HepG2 (cell line): ENCODE data around the gene COPS8. TPM values are rescaled to one million over a fixed set of nuclear protein-coding genes. Genes with fewer than 3 reads are reported as not detected.

Experiments used
- ATAC-seq: fragments of 200-7000 bp; cut with Tn5 transposase; 3 replicates; pipeline ENCODE4 v1.9.1; 2020; ENCODE audit warnings: mild to moderate bottlenecking, moderate library complexity
- BruUV-seq: library from RNA; stranded (reverse); fragments of 400-500 nt; replicated peaks from 2 replicates; lab custom pipeline; 2021; lab: Mats Ljungman, UMichigan
- CTCF ChIA-PET: fragments of 300-600 bp; formaldehyde crosslinking; extraction: SDS; loops from one replicate; lab custom pipeline; 2021; ENCODE audit warnings: low total read pairs, inconsistent platforms, low intra/inter-chr PET ratio; lab: Yijun Ruan, JAX
- POLR2A ChIA-PET: fragments of 350-600 bp; sonication (Branson Sonifier 250); formaldehyde crosslinking; loops from one replicate; lab custom pipeline; 2020; ENCODE audit warnings: antibody characterized with exemption, inconsistent platforms; lab: Yijun Ruan, JAX
- DNase-seq: peaks from one replicate; pipeline ENCODE4 v3.0.0-alpha.2; 2015; ENCODE audit warnings: low spot score
- FAIRE-seq: peaks from 3 replicates; lab custom pipeline; 2011; peaks lifted over from hg19 to GRCh38; lab: Jason Lieb, UNC
- H2AFZ ChIP-seq: one replicate; pipeline ENCODE4 v1.6.1; 2011; ENCODE audit warnings: low read length, inconsistent platforms
- H3K27ac ChIP-seq: fragments of 300-600 bp; 3 replicates; pipeline ENCODE4 v1.8.0; 2011; ENCODE audit warnings: mixed run types, mild to moderate bottlenecking, mixed read lengths, low read length, inconsistent platforms; ENCODE audit not compliant: insufficient read depth; ENCODE audit errors: extremely low read length
- H3K27me3 ChIP-seq, 2 experiments: fragments of 200-600 bp in 1 of 2; 2 replicates in 1 of 2; 3 replicates in 1 of 2; pipeline versions ENCODE4 v1.6.0 to v1.8.0; 2011; ENCODE audit warnings: low read length in 2 of 2, mild to moderate bottlenecking in 2 of 2, moderate library complexity in 2 of 2, inconsistent platforms in 1 of 2; ENCODE audit not compliant: insufficient read depth in 2 of 2, control insufficient read depth in 1 of 2
- H3K36me3 ChIP-seq, 2 experiments: fragments of 200-600 bp in 1 of 2; replicated peaks in 1 of 2; 2 replicates in 1 of 2; 3 replicates in 1 of 2; pipeline versions ENCODE4 v1.5.1 to v1.8.0; 2011; ENCODE audit warnings: low read length in 2 of 2, inconsistent platforms in 1 of 2; ENCODE audit not compliant: insufficient read depth in 2 of 2, control insufficient read depth in 1 of 2
- H3K4me1 ChIP-seq: 2 replicates; pipeline ENCODE4 v1.5.1; 2012; ENCODE audit warnings: low read length, inconsistent platforms; ENCODE audit not compliant: insufficient read depth
- H3K4me2 ChIP-seq: 2 replicates; pipeline ENCODE4 v1.6.0; 2011; ENCODE audit warnings: low read depth, low read length, inconsistent platforms
- H3K4me3 ChIP-seq, 3 experiments: fragments of 200-600 bp in 1 of 3; sonication (generic), shearing (Covaris generic) in 1 of 3; replicated peaks in 1 of 3; 2 replicates each; pipeline ENCODE4 v1.5.1; 2011 to 2016; ENCODE audit warnings: low read length in 3 of 3, inconsistent platforms in 2 of 3, low read depth in 2 of 3, mild to moderate bottlenecking in 2 of 3, control low read depth in 1 of 3, mixed read lengths in 1 of 3; ENCODE audit not compliant: insufficient read depth in 1 of 3
- H3K79me2 ChIP-seq: one replicate; pipeline ENCODE4 v1.6.1; 2011; ENCODE audit warnings: low read length, inconsistent platforms; ENCODE audit not compliant: insufficient read depth
- H3K9ac ChIP-seq: 2 replicates; pipeline ENCODE4 v1.6.0; 2011; ENCODE audit warnings: mild to moderate bottlenecking, low read depth, low read length, inconsistent platforms; ENCODE audit not compliant: insufficient read depth
- H3K9me3 ChIP-seq: 2 replicates; pipeline ENCODE4 v1.5.1; 2012; ENCODE audit warnings: mild to moderate bottlenecking, low read length
- H4K20me1 ChIP-seq: 2 replicates; pipeline ENCODE4 v1.6.0; 2011; ENCODE audit warnings: inconsistent platforms, mild to moderate bottlenecking, low read length, moderate library complexity; ENCODE audit not compliant: insufficient read depth
- GTF2F1 ChIP-seq: fragments of 150-350 bp; IDR thresholded peaks from 2 replicates; pipeline ENCODE4 v1.6.1; 2014; ENCODE audit warnings: low read length
- MAFG ChIP-seq: sonication (generic); formaldehyde crosslinking; IDR thresholded peaks from 2 replicates; pipeline ENCODE4 v1.5.1; 2020; ENCODE audit warnings: mild to moderate bottlenecking, missing genetic modification reagents
- PITX1 ChIP-seq: sonication (generic); formaldehyde crosslinking; IDR thresholded peaks from 2 replicates; pipeline ENCODE4 v1.5.1; 2020; ENCODE audit warnings: mild to moderate bottlenecking, missing genetic modification reagents
- RBM39 ChIP-seq: fragments of 200-400 bp; formaldehyde crosslinking; IDR thresholded peaks from one replicate; pipeline ENCODE4 v1.6.1; 2018; ENCODE audit warnings: antibody characterized with exemption, mild to moderate bottlenecking, low read depth, low read length; ENCODE audit not compliant: poor library complexity, severe bottlenecking
- SALL2 ChIP-seq: sonication (generic); formaldehyde crosslinking; IDR thresholded peaks from 2 replicates; pipeline ENCODE4 v1.8.1; 2023; ENCODE audit warnings: mild to moderate bottlenecking, missing genetic modification reagents, inconsistent platforms
- ZMYM2 ChIP-seq: sonication (generic); formaldehyde crosslinking; IDR thresholded peaks from 2 replicates; pipeline ENCODE4 v1.8.0; 2022; ENCODE audit warnings: mild to moderate bottlenecking, missing genetic modification reagents
- ZNF101 ChIP-seq: sonication (generic); formaldehyde crosslinking; IDR thresholded peaks from 2 replicates; pipeline ENCODE4 v1.4.0; 2020; ENCODE audit warnings: mild to moderate bottlenecking, low read depth, missing genetic modification reagents, borderline replicate concordance
- ZNF354B ChIP-seq: sonication (generic); formaldehyde crosslinking; IDR thresholded peaks from 2 replicates; pipeline ENCODE4 v1.8.0; 2022; ENCODE audit warnings: mild to moderate bottlenecking, missing genetic modification reagents
- ZNF446 ChIP-seq: sonication (generic); formaldehyde crosslinking; IDR thresholded peaks from 2 replicates; pipeline ENCODE4 v1.5.0; 2020; ENCODE audit warnings: mild to moderate bottlenecking, missing genetic modification reagents
- ZNF546 ChIP-seq: sonication (generic); formaldehyde crosslinking; conservative IDR thresholded peaks from 2 replicates; pipeline ENCODE4 v1.8.1; 2023; ENCODE audit warnings: mild to moderate bottlenecking, missing genetic modification reagents
- ZNF678 ChIP-seq: sonication (generic); formaldehyde crosslinking; IDR thresholded peaks from 2 replicates; pipeline ENCODE4 v1.4.0; 2020; ENCODE audit warnings: mild to moderate bottlenecking, missing genetic modification reagents
- ZNF709 ChIP-seq: sonication (generic); formaldehyde crosslinking; IDR thresholded peaks from 2 replicates; pipeline ENCODE4 v1.5.0; 2020; ENCODE audit warnings: mild to moderate bottlenecking, missing genetic modification reagents
- ZNF761 ChIP-seq: sonication (generic); formaldehyde crosslinking; conservative IDR thresholded peaks from 2 replicates; pipeline ENCODE4 v1.4.0; 2020; ENCODE audit warnings: mild to moderate bottlenecking, missing genetic modification reagents
- ZNF891 ChIP-seq: sonication (generic); formaldehyde crosslinking; IDR thresholded peaks from 2 replicates; pipeline ENCODE4 v1.5.0; 2020; ENCODE audit warnings: mild to moderate bottlenecking, missing genetic modification reagents
- WGBS: methylation state at CpG from one replicate; pipeline ENCODE4 v1.1.6; 2017; ENCODE audit warnings: low lambda C conversion rate; 5-methylcytosine and 5-hydroxymethylcytosine counted together
- in situ Hi-C: cut with HindIII; loops from 2 replicates; pipeline ENCODE4 v1.10.0; 2017; ENCODE audit warnings: low pct_unique_long_range_greater_than_20kb; ENCODE audit not compliant: extremely low pct_ligation_motif_present
- intact Hi-C: fragments of 100-400 bp; cut with micrococcal nuclease; formaldehyde crosslinking; loops from one replicate; pipeline ENCODE4 v1.10.0; 2022; ENCODE audit not compliant: unreplicated experiment
- polyA plus RNA-seq, 8 experiments: library from polyadenylated mRNA; depleted of rRNA in 3 of 8; stranded (reverse) in 7 of 8; unstranded in 1 of 8; fragments of >200 nt; fragmentation: Illumina TruSeq in 4 of 8; extraction: Trizol in 4 of 8; gene quantifications; 2 replicates each; pipeline versions ENCODE4 v1.2.1 to v1.2.3, GENCODE V29; 2011 to 2016; ENCODE audit warnings: low read depth in 4 of 8, missing spikeins in 1 of 8, mixed read lengths in 1 of 8; ENCODE audit not compliant: insufficient read depth in 1 of 8
- total RNA-seq, 5 experiments: library from RNA; depleted of rRNA; stranded (reverse); fragments of >200 nt; fragmentation: Illumina TruSeq; extraction: Trizol; gene quantifications; 2 replicates each; pipeline ENCODE4 v1.2.3, GENCODE V29; 2016; ENCODE audit warnings: low read depth in 1 of 5
- TF ChIP-seq, protein P1 (sequence below): sonication (generic); formaldehyde crosslinking; IDR thresholded peaks from 2 replicates; pipeline ENCODE4 v1.5.0; 2020; ENCODE audit warnings: missing genetic modification reagents
- TF ChIP-seq, protein P2 (sequence below): sonication (generic); IDR thresholded peaks from 2 replicates; pipeline ENCODE4 v1.6.1; 2016; ENCODE audit warnings: low read depth, borderline replicate concordance
- TF ChIP-seq, protein P3 (sequence below): sonication (generic); formaldehyde crosslinking; conservative IDR thresholded peaks from 2 replicates; pipeline ENCODE4 v1.8.0; 2022; ENCODE audit warnings: mild to moderate bottlenecking, moderate library complexity, missing genetic modification reagents
- TF ChIP-seq, protein P4 (sequence below): sonication (generic); formaldehyde crosslinking; IDR thresholded peaks from 2 replicates; pipeline ENCODE4 v1.4.0; 2020; ENCODE audit warnings: mild to moderate bottlenecking, missing genetic modification reagents

COPS8 gene
- total and polyA plus RNA-seq, 2 of the 13 experiments (the other 11 are each of a cell fraction or from before 2014, with no cell fraction given), result 86.3 to 96.6 TPM

DNA sequence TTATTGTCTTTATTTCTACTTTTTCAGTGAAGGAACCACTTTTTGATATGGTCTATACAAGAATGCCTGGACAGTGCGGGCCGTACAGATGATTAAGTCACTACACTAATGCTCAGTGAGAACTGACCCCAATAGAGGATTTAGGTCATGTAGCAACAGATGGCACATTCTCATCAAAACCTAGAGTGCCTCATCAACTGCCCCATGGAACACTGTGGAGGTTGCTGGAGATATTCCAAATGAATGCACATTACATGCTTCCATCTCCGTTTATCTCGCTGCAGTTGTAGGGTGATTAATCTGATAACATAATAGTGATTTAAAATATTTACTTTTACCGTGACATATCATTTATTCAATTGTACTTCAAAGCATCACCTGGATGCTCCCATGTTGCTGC is 41.8 kb upstream of the COPS8 start:
- Histone ChIP-seq H3K9ac (no peak overlapping the region), H3K27ac (no peak overlapping the region), H2AFZ (no peak overlapping the region), H3K4me2 (no peak overlapping the region), H3K27me3 (peaks cover 0 to 2% of the 10 kb centered on the region in 2 experiments; a peak in 1 of 5 replicates), H3K4me1 (no peaks in the 10 kb centered on the region), H3K4me3 (no peak overlapping the region), H4K20me1 (no peaks in the 10 kb centered on the region), H3K79me2 (no peaks in the 10 kb centered on the region), H3K9me3 (peaks cover 11% of the 10 kb centered on the region), H3K36me3 (no peaks in the 10 kb centered on the region)
- WGBS, result 55% methylated on average over 5 of the region's 5 CpGs
- no peak for FAIRE-seq
- ChIA-PET POLR2A (no interaction called here), CTCF (no interaction called here)
- BruUV-seq, result no TSS peak
- no peak for DNase-seq
- TF ChIP-seq ZNF678 (CRISPR knock-in tag), result no peak
- TF ChIP-seq ZNF101 (CRISPR knock-in tag), result no peak
- TF ChIP-seq ZNF761 (CRISPR knock-in tag), result no peak
- TF ChIP-seq, protein P1, sequence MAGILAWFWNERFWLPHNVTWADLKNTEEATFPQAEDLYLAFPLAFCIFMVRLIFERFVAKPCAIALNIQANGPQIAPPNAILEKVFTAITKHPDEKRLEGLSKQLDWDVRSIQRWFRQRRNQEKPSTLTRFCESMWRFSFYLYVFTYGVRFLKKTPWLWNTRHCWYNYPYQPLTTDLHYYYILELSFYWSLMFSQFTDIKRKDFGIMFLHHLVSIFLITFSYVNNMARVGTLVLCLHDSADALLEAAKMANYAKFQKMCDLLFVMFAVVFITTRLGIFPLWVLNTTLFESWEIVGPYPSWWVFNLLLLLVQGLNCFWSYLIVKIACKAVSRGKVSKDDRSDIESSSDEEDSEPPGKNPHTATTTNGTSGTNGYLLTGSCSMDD (CRISPR knock-in tag), result no peak
- no peak for TF ChIP-seq ZNF354B
- no peak for TF ChIP-seq SALL2 (CRISPR knock-in tag)
- TF ChIP-seq, protein P2, sequence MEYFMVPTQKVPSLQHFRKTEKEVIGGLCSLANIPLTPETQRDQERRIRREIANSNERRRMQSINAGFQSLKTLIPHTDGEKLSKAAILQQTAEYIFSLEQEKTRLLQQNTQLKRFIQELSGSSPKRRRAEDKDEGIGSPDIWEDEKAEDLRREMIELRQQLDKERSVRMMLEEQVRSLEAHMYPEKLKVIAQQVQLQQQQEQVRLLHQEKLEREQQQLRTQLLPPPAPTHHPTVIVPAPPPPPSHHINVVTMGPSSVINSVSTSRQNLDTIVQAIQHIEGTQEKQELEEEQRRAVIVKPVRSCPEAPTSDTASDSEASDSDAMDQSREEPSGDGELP, result no peak
- TF ChIP-seq ZNF446 (CRISPR knock-in tag), result no peak
- TF ChIP-seq ZMYM2 (CRISPR knock-in tag), result no peak
- no peak for TF ChIP-seq ZNF546 (CRISPR knock-in tag)
- TF ChIP-seq ZNF891, result no peak
- TF ChIP-seq ZNF709, result no peak
- no peak for TF ChIP-seq PITX1 (CRISPR knock-in tag)
- no peak for TF ChIP-seq GTF2F1
- no peak for TF ChIP-seq MAFG (CRISPR knock-in tag)
- no peak for TF ChIP-seq RBM39
- TF ChIP-seq, protein P3, sequence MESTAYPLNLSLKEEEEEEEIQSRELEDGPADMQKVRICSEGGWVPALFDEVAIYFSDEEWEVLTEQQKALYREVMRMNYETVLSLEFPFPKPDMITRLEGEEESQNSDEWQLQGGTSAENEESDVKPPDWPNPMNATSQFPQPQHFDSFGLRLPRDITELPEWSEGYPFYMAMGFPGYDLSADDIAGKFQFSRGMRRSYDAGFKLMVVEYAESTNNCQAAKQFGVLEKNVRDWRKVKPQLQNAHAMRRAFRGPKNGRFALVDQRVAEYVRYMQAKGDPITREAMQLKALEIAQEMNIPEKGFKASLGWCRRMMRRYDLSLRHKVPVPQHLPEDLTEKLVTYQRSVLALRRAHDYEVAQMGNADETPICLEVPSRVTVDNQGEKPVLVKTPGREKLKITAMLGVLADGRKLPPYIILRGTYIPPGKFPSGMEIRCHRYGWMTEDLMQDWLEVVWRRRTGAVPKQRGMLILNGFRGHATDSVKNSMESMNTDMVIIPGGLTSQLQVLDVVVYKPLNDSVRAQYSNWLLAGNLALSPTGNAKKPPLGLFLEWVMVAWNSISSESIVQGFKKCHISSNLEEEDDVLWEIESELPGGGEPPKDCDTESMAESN (CRISPR knock-in tag), result no peak
- TF ChIP-seq, protein P4, sequence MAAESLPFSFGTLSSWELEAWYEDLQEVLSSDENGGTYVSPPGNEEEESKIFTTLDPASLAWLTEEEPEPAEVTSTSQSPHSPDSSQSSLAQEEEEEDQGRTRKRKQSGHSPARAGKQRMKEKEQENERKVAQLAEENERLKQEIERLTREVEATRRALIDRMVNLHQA (CRISPR knock-in tag), result no peak
- in situ Hi-C loops, result no loop called here
- intact Hi-C loops, result no loop called here
- ATAC-seq, result no peak
